ENCODE data around the gene IFT80. TPM values are rescaled to one million over a fixed set of nuclear protein-coding genes. Genes with fewer than 3 reads are reported as not detected.
"Not testable (repeated sequence)": the region's sequence is repeated elsewhere in the genome, so short reads cannot be mapped to it uniquely, and the experiment has no call there.

Gene IFT80
- total RNA-seq, 1 donor from 2014 or later, result 90.0 TPM

DNA sequence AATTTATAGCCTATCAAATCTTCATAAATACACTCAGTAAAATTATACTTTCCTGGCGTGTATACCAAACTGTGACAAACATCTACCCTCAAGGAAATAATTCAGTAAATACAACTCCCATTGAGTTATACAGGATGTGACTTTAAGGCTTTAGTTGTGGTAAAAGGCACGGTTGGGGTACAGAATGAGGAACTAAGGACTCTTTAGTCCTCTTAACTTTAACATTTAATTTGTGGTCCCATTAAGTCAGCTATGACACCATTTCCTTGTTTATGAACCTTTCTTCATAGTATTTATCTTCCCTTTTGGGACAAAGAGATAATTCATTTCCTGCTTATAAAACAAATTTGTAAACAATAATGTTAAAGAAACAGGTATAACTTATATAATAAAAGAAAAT is 30.2 kb downstream of the IFT80 start:
- Histone ChIP-seq H3K27ac (no peak overlapping the region), H3K4me2 (no peak overlapping the region), H3K4me3 (no peak overlapping the region), H3K9me3 (ENCODE audit: low read depth) (no peaks in the 10 kb centered on the region), H3K79me2 (ENCODE audit: low read depth) (no peaks in the 10 kb centered on the region), H3K9ac (no peak overlapping the region), H3K27me3 (no peaks in the 10 kb centered on the region), H2AFZ (replicated peaks) (no peak overlapping the region), H4K20me1 (ENCODE audit: low read depth) (no peaks in the 10 kb centered on the region), H3K36me3 (no peaks in the 10 kb centered on the region), H3K4me1 (no peaks in the 10 kb centered on the region), H3F3A (ENCODE audit: low read depth) (no peaks in the 10 kb centered on the region)
- no peak for TF ChIP-seq EZH2 (IDR thresholded peaks at IDR 0.05)
- TF ChIP-seq, protein P1, sequence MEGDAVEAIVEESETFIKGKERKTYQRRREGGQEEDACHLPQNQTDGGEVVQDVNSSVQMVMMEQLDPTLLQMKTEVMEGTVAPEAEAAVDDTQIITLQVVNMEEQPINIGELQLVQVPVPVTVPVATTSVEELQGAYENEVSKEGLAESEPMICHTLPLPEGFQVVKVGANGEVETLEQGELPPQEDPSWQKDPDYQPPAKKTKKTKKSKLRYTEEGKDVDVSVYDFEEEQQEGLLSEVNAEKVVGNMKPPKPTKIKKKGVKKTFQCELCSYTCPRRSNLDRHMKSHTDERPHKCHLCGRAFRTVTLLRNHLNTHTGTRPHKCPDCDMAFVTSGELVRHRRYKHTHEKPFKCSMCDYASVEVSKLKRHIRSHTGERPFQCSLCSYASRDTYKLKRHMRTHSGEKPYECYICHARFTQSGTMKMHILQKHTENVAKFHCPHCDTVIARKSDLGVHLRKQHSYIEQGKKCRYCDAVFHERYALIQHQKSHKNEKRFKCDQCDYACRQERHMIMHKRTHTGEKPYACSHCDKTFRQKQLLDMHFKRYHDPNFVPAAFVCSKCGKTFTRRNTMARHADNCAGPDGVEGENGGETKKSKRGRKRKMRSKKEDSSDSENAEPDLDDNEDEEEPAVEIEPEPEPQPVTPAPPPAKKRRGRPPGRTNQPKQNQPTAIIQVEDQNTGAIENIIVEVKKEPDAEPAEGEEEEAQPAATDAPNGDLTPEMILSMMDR (IDR thresholded peaks at IDR 0.05), result no peak
- no peak for TF ChIP-seq EZH2phosphoT487 (IDR thresholded peaks at IDR 0.05)
- Mint-ChIP-seq H3K27ac (no peak overlapping the region), H3K4me3 (no peak overlapping the region), H3K27me3 (ENCODE audit: insufficient read depth, low read depth) (no peaks in the 10 kb centered on the region), H3K4me1 (no peaks in the 10 kb centered on the region), H3K9me3 (no peaks in the 10 kb centered on the region), H3K36me3 (peaks cover 13% of the 10 kb centered on the region)
- no peak for DNase-seq (ENCODE audit: low spot score)

DNA sequence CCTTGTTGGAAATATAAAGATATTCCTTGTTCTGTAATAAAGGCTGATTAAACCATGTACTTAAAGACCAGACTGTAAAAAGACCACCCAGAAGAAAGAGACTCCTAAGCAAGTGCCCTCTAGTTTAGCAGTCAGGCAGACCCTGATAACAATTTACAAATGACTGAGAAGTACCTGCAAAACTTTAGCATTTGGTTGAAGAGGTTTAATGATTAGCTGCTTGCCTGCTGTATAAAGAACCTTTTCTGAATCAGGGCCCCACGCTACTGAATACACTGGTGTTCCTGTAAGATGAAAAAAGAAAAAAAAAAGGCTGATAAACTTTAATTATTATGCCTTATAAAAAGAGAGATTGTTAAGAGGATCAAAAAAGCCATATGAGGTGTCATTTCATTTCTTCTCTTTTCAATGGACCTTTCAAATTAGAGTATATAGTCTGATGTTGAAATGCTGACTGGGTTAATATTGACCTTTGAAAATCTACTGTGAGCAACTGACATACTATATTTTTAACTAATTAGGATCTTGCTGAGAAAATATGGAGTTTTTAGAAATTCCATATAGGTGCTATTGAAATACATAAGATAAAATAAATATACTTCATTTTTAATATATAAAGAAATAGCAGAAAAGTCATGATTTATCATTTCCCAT is 33.0 kb downstream of the IFT80 start:
- TF ChIP-seq EZH2phosphoT487 (IDR thresholded peaks at IDR 0.05) (no peak), EZH2 (IDR thresholded peaks at IDR 0.05) (no peak)
- TF ChIP-seq, protein P1 (IDR thresholded peaks at IDR 0.05), result no peak
- H3K9ac ChIP-seq, result no peak overlapping the region
- H3K27me3 ChIP-seq, result no peaks in the 10 kb centered on the region
- no peak overlapping the region for H3K27ac ChIP-seq
- H3K4me1 ChIP-seq, result no peaks in the 10 kb centered on the region
- no peak overlapping the region for H3K27ac Mint-ChIP-seq
- no peaks in the 10 kb centered on the region for H3F3A ChIP-seq (ENCODE audit: low read depth)
- H3K4me3 Mint-ChIP-seq, result no peak overlapping the region
- H4K20me1 ChIP-seq (ENCODE audit: low read depth), result no peaks in the 10 kb centered on the region
- no peaks in the 10 kb centered on the region for H3K9me3 ChIP-seq (ENCODE audit: low read depth)
- H3K9me3 Mint-ChIP-seq, result no peaks in the 10 kb centered on the region
- no peak overlapping the region for H3K4me2 ChIP-seq
- DNase-seq (ENCODE audit: low spot score), result no peak
- no peak overlapping the region for H2AFZ ChIP-seq (replicated peaks)
- H3K36me3 Mint-ChIP-seq, result peaks cover 19% of the 10 kb centered on the region
- H3K36me3 ChIP-seq, result no peaks in the 10 kb centered on the region
- no peaks in the 10 kb centered on the region for H3K79me2 ChIP-seq (ENCODE audit: low read depth)
- H3K4me1 Mint-ChIP-seq, result no peaks in the 10 kb centered on the region
- no peaks in the 10 kb centered on the region for H3K27me3 Mint-ChIP-seq (ENCODE audit: insufficient read depth, low read depth)
- H3K4me3 ChIP-seq, result no peak overlapping the region

DNA sequence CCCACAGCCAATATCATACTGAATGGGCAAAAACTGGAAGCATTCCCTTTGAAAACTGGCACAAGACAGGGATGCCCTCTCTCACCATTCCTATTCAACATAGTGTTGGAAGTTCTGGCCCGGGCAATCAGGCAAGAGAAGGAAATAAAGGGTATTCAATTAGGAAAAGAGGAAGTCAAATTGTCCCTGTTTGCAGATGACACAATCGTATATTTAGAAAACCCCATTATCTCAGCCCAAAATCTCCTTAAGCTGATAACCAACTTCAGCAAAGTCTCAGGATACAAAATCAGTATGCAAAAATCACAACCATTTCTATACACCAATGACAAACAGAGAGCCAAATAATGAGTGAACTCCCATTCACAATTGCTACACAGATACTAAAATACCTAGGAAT is 36.1 kb downstream of the IFT80 start:
- H3K9ac ChIP-seq; H3K79me2 ChIP-seq (ENCODE audit: low read depth); DNase-seq (ENCODE audit: low spot score); H3K27ac Mint-ChIP-seq; H3K36me3 ChIP-seq; H2AFZ ChIP-seq (replicated peaks); H3K4me1 ChIP-seq; H3K4me1 Mint-ChIP-seq; H3K4me2 ChIP-seq; H3K27me3 ChIP-seq; H3K27ac ChIP-seq; H3F3A ChIP-seq (ENCODE audit: low read depth); H4K20me1 ChIP-seq (ENCODE audit: low read depth); H3K4me3 Mint-ChIP-seq; H3K4me3 ChIP-seq; H3K9me3 ChIP-seq (ENCODE audit: low read depth); H3K9me3 Mint-ChIP-seq; H3K27me3 Mint-ChIP-seq (ENCODE audit: insufficient read depth, low read depth): not testable (repeated sequence)
- peaks cover 28% of the 10 kb centered on the region for H3K36me3 Mint-ChIP-seq

DNA sequence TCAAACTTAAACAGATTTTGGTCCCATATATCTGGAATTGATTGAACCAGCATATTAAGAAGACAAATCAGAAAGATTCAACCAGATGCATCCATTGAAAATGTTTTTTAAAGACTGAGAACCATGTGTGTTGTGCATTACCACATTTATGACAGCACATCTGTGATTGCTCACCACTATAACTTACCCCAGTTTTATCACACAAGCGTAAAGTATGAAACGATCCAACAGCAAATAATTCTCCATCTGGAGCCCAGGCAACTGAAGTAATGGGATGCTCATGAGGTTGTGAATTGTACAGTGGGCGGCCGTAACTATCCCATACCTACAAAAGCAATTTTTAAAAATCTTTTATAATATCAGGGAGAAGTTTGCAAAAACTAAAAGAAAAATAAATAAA is 43.2 kb downstream of the IFT80 start:
- no peak overlapping the region for H3K27ac Mint-ChIP-seq
- Histone ChIP-seq H3F3A (ENCODE audit: low read depth) (no peaks in the 10 kb centered on the region), H4K20me1 (ENCODE audit: low read depth) (no peaks in the 10 kb centered on the region), H3K4me1 (no peaks in the 10 kb centered on the region), H2AFZ (replicated peaks) (no peak overlapping the region), H3K4me2 (no peak overlapping the region), H3K27me3 (no peaks in the 10 kb centered on the region), H3K9me3 (ENCODE audit: low read depth) (no peaks in the 10 kb centered on the region), H3K79me2 (ENCODE audit: low read depth) (no peaks in the 10 kb centered on the region), H3K9ac (no peak overlapping the region), H3K27ac (no peak overlapping the region), H3K36me3 (no peaks in the 10 kb centered on the region), H3K4me3 (no peak overlapping the region)
- TF ChIP-seq, protein P1 (IDR thresholded peaks at IDR 0.05), result no peak
- TF ChIP-seq EZH2phosphoT487 (IDR thresholded peaks at IDR 0.05) (no peak), EZH2 (IDR thresholded peaks at IDR 0.05) (no peak)
- H3K9me3 Mint-ChIP-seq, result no peaks in the 10 kb centered on the region
- no peaks in the 10 kb centered on the region for H3K4me1 Mint-ChIP-seq
- H3K4me3 Mint-ChIP-seq, result no peak overlapping the region
- H3K36me3 Mint-ChIP-seq, result peaks cover 22% of the 10 kb centered on the region
- no peak for DNase-seq (ENCODE audit: low spot score)
- peaks cover 3% of the 10 kb centered on the region for H3K27me3 Mint-ChIP-seq (ENCODE audit: insufficient read depth, low read depth)

Measured in neural progenitor cell (in vitro differentiated cells).